ENCODE measurements around the gene TNFAIP8L1. TPM values are rescaled to one million over a fixed set of nuclear protein-coding genes. Genes with fewer than 3 reads are reported as not detected.
"Not testable (repeated sequence)": the region's sequence is repeated elsewhere in the genome, so short reads cannot be mapped to it uniquely, and the experiment has no call there.

Gene TNFAIP8L1
- total RNA-seq, 1 donor from 2014 or later: 8.5 TPM

DNA sequence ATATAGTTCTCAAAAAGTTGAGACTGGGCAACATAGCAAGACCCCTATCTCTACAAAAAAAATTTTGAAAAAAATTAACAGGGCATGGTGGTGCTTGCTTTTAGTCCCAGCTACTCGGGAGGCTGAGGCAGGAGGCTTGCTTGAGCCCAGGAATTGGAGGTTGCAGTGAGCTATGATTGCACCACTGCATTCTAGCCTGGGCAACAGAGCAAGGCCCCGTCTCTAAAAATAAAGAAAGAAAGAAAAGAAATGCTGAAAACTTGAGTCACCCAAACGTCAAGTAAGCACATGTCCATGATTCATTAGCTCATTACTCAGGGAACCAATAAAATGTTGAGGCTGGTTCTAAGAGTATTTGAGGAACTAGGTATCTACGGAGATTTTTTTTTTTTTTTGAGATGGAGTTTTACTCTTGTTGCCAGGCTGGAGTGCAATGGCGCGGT, 45.9 kb upstream of the TNFAIP8L1 start:
- Mint-ChIP-seq H3K27me3 (peaks cover 38% of the 10 kb centered on the region), H3K4me3 (ENCODE audit: low read depth) (no peak overlapping the region), H3K36me3 (ENCODE audit: insufficient read depth) (no peaks in the 10 kb centered on the region)

DNA sequence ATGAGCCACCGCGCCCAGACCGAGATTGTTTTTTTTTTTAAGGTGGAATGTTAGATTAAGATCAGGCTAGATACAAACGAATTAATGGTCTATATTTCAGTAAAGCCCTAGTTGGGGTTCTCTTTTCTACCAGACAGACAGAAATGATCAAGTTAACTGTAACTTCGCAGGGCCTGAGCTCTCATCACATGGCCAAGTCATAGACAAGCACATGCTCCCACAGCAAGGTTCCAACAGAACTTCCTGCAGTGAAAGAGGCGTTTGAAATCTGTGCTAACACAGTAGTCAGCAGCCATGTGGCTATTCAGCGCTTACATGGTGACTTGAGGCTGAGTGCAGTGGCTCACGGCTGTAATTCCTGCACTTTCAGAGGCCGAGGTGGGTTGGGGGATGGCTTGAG, 45.1 kb upstream of the TNFAIP8L1 start:
- peaks cover 42% of the 10 kb centered on the region for H3K27me3 Mint-ChIP-seq
- TF ChIP-seq, protein P1, sequence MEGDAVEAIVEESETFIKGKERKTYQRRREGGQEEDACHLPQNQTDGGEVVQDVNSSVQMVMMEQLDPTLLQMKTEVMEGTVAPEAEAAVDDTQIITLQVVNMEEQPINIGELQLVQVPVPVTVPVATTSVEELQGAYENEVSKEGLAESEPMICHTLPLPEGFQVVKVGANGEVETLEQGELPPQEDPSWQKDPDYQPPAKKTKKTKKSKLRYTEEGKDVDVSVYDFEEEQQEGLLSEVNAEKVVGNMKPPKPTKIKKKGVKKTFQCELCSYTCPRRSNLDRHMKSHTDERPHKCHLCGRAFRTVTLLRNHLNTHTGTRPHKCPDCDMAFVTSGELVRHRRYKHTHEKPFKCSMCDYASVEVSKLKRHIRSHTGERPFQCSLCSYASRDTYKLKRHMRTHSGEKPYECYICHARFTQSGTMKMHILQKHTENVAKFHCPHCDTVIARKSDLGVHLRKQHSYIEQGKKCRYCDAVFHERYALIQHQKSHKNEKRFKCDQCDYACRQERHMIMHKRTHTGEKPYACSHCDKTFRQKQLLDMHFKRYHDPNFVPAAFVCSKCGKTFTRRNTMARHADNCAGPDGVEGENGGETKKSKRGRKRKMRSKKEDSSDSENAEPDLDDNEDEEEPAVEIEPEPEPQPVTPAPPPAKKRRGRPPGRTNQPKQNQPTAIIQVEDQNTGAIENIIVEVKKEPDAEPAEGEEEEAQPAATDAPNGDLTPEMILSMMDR (IDR thresholded peaks at IDR 0.05; ENCODE audit: unreplicated experiment): no peak
- no peak overlapping the region for H3K27ac Mint-ChIP-seq
- no peaks in the 10 kb centered on the region for H3K9me3 Mint-ChIP-seq (ENCODE audit: low read depth)
- no peak for DNase-seq (ENCODE audit: low spot score, unreplicated experiment)
- no peaks in the 10 kb centered on the region for H3K36me3 Mint-ChIP-seq (ENCODE audit: insufficient read depth)
- H3K4me1 Mint-ChIP-seq (ENCODE audit: low read depth): peaks cover 4% of the 10 kb centered on the region
- no peak overlapping the region for H3K4me3 Mint-ChIP-seq (ENCODE audit: low read depth)

More for the DNA sequence above, 45.9 kb upstream of the TNFAIP8L1 start:
- no peak for DNase-seq (ENCODE audit: low spot score, unreplicated experiment)
- H3K4me1 Mint-ChIP-seq (ENCODE audit: low read depth): peaks cover 1% of the 10 kb centered on the region
- TF ChIP-seq, protein P1 (IDR thresholded peaks at IDR 0.05; ENCODE audit: unreplicated experiment): no peak
- no peaks in the 10 kb centered on the region for H3K9me3 Mint-ChIP-seq (ENCODE audit: low read depth)
- H3K27ac Mint-ChIP-seq: no peak overlapping the region

DNA sequence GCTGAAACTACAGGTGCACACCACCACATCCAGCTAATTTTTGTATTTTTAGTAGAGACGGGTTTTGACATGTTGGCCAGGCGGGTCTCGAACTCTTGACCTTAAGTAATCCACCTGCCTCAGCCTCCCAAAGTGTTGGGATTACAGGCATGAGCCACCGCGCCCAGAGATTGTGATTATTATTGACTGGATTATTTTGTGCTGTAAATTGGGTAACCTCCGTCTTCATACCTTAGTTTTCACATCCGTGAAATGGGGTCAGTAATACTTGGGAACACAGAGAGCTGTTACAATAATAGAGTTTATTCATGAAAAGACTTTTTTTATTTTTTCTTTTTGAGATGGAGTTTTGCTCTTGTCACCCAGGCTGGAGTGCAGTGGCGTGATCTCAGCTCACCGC, 44.2 kb upstream of the TNFAIP8L1 start:
- peaks cover 41% of the 10 kb centered on the region for H3K27me3 Mint-ChIP-seq
- DNase-seq (ENCODE audit: low spot score, unreplicated experiment); H3K4me3 Mint-ChIP-seq (ENCODE audit: low read depth); H3K9me3 Mint-ChIP-seq (ENCODE audit: low read depth); H3K27ac Mint-ChIP-seq; H3K36me3 Mint-ChIP-seq (ENCODE audit: insufficient read depth); H3K4me1 Mint-ChIP-seq (ENCODE audit: low read depth): not testable (repeated sequence)

DNA sequence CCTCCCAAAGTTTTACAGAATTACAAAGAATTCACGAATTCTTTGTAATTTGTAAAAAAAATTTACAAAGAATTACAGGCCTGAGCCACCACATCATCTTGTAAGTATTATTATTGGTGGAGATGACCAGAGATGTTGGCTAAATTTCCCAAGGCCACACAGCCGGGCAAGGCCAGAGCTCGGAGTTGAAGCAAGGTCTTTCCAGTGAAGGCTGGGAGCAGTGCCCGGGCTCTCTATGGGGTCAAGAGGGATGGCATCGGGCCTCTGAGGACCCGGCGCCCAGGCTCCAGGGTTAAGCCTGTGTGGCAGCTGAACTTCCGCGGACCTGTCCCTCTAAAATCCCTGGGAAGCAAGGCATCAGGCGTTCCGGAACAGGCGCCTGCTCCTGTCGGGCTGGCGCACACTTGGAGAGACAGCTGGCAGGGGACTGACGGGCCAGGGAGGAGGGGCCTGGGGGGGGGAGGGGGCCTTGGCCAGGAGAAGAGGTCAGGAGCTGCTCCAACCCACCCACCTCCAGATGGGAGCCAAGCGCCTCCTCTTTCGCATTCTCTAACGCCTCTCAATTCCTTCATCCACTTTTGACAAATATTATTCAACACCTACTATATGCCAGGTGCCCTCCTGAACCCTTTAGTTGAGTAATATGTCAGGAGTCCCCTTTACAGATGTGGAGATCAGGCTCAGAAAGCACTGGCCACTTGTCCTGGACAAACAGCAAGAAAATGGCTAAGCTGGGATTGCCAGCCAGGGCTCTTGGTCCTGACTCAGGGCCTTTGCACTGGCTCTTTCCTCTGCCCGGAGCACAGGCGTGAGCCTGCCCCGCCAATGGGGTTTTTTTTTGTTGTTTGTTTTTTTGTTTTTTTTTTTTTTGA, 43.0 kb upstream of the TNFAIP8L1 start:
- H3K27me3 Mint-ChIP-seq: peaks cover 44% of the 10 kb centered on the region
- no peak overlapping the region for H3K4me3 Mint-ChIP-seq (ENCODE audit: low read depth)
- H3K4me1 Mint-ChIP-seq (ENCODE audit: low read depth): peaks cover 4% of the 10 kb centered on the region
- no peak for DNase-seq (ENCODE audit: low spot score, unreplicated experiment)
- TF ChIP-seq, protein P1 (IDR thresholded peaks at IDR 0.05; ENCODE audit: unreplicated experiment): no peak
- H3K27ac Mint-ChIP-seq: no peak overlapping the region
- H3K9me3 Mint-ChIP-seq (ENCODE audit: low read depth): no peaks in the 10 kb centered on the region
- no peaks in the 10 kb centered on the region for H3K36me3 Mint-ChIP-seq (ENCODE audit: insufficient read depth)

DNA sequence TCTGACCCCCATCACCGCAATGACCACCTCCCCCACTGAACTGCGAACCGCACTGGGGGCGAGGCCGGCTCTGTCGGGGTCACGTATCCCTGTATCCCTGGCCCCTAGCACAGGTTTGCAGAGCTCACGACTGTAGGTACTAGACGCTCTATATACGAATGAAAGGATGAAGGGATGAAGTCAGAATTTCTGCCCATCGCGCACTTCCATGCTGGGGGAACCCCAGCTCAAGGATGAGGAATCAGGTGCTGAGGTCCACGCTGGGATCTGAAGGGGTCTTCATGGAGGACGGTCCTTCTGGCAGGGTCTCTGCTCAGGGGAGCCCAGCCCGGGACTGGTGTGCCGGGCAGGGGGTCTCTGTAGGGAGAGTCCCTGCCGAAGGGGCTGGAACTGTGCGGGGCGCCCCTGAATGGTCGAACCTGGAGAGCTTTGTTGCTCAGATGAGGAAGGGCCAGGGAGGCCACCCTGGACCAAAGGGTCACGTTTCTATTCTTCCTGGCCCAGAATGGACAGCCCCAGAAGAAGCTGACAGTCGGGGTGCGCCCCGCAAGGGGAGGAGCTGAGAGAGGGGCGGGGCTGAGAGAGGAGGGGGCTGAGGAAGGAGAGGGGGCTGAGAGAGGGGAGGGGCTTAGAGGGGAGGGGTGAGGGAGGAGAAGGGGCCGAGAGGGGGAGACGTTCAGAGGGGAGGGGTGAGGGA, 41.9 kb upstream of the TNFAIP8L1 start:
- H3K27me3 Mint-ChIP-seq: peaks cover 40% of the 10 kb centered on the region
- no peak overlapping the region for H3K27ac Mint-ChIP-seq
- no peak for DNase-seq (ENCODE audit: low spot score, unreplicated experiment)

More for the DNA sequence above, 41.9 kb upstream of the TNFAIP8L1 start:
- no peaks in the 10 kb centered on the region for H3K9me3 Mint-ChIP-seq (ENCODE audit: low read depth)
- H3K36me3 Mint-ChIP-seq (ENCODE audit: insufficient read depth): no peaks in the 10 kb centered on the region
- TF ChIP-seq, protein P1 (IDR thresholded peaks at IDR 0.05; ENCODE audit: unreplicated experiment): no peak
- H3K4me3 Mint-ChIP-seq (ENCODE audit: low read depth): peak overlapping the region; percentile 26
- H3K4me1 Mint-ChIP-seq (ENCODE audit: low read depth): peaks cover 4% of the 10 kb centered on the region
